Parathyroid adenoma (tissue), 2 donors: ENCODE results near the gene TANGO2.
A peak's percentile ranks its signal among the peaks of the same experiment; 100 is the strongest.

Experiments
- H2AFZ ChIP-seq: fragments of 300-600 bp; sonication (generic); one replicate; pipeline ENCODE4 v1.7.0; 2017; ENCODE audit warnings: antibody characterized with exemption, mild to moderate bottlenecking
- H3K27ac ChIP-seq: fragments of 300-600 bp; sonication (generic); one replicate; pipeline ENCODE4 v1.7.0; 2017
- H3K27me3 ChIP-seq: fragments of 300-600 bp; sonication (generic); one replicate; pipeline ENCODE4 v1.7.0; 2017; ENCODE audit warnings: low read length; ENCODE audit not compliant: control insufficient read depth, insufficient read depth
- H3K36me3 ChIP-seq: fragments of 300-600 bp; sonication (generic); one replicate; pipeline ENCODE4 v1.7.0; 2017; ENCODE audit warnings: low read length; ENCODE audit not compliant: control insufficient read depth, insufficient read depth
- H3K4me1 ChIP-seq: fragments of 300-600 bp; sonication (generic); one replicate; pipeline ENCODE4 v1.7.0; 2017; ENCODE audit warnings: control low read depth
- H3K4me2 ChIP-seq: fragments of 300-600 bp; sonication (generic); one replicate; pipeline ENCODE4 v1.7.0; 2017; ENCODE audit warnings: low read length
- H3K4me3 ChIP-seq: fragments of 300-600 bp; sonication (generic); one replicate; pipeline ENCODE4 v1.7.0; 2017; ENCODE audit warnings: low read depth, low read length
- H3K79me2 ChIP-seq: fragments of 300-600 bp; sonication (generic); one replicate; pipeline ENCODE4 v1.7.0; 2017; ENCODE audit warnings: control low read depth
- H3K9ac ChIP-seq: fragments of 300-600 bp; sonication (generic); one replicate; pipeline ENCODE4 v1.7.0; 2017; ENCODE audit warnings: mild to moderate bottlenecking
- H3K9me3 ChIP-seq: fragments of 300-600 bp; sonication (generic); one replicate; pipeline ENCODE4 v1.7.0; 2017; ENCODE audit warnings: low read length; ENCODE audit not compliant: control insufficient read depth
- CTCF ChIP-seq: fragments of 300-600 bp; sonication (generic); IDR thresholded peaks from one replicate; pipeline ENCODE4 v1.7.0; 2017; ENCODE audit warnings: antibody characterized with exemption, mild to moderate bottlenecking
- donor health status: primary hyperparathyroidism.

Gene TANGO2

GRCh38 chr22:20002128-20002527 lies 18.8 kb upstream of the TANGO2 start:
- Histone ChIP-seq H3K27me3 (no peaks in the 10 kb centered on the region), H3K4me3 (no peak overlapping the region), H3K9ac (no peak overlapping the region), H3K79me2 (peaks cover 2% of the 10 kb centered on the region), H3K4me2 (no peak overlapping the region), H2AFZ (peak overlapping the region; percentile 48), H3K4me1 (peaks cover 16% of the 10 kb centered on the region), H3K27ac (peak overlapping the region; percentile 68), H3K9me3 (no peaks in the 10 kb centered on the region), H3K36me3 (no peaks in the 10 kb centered on the region)
- no peak for TF ChIP-seq CTCF

DNA sequence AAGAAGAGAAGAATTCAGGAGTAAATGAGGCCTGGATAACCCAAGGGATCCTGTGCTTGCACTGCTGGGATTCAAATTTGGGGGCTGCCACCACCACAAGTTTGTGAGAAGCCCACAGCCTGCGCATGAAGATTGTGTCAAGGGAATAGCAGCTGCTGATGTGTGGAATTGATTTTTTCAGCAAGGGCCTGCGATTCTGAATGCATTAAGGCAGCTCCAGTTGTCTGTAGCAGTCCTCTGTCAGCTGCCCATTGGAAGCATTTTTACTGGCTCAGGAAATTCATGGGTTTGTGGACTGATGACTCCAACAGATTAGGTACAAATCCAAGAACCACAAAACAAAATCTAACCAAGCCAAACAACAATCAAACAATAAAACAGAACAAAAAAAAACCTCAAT lies 18.3 kb upstream of the TANGO2 start:
- Histone ChIP-seq H3K9me3 (no peaks in the 10 kb centered on the region), H3K4me2 (no peak overlapping the region), H3K36me3 (no peaks in the 10 kb centered on the region), H2AFZ (peak overlapping the region; percentile 48), H3K9ac (no peak overlapping the region), H3K27ac (peak overlapping the region; percentile 68), H3K27me3 (no peaks in the 10 kb centered on the region), H3K4me1 (peaks cover 16% of the 10 kb centered on the region), H3K4me3 (no peak overlapping the region), H3K79me2 (peaks cover 2% of the 10 kb centered on the region)
- no peak for TF ChIP-seq CTCF

- no peak overlapping the region for H3K4me3 ChIP-seq
- no peaks in the 10 kb centered on the region for H3K27me3 ChIP-seq
- H3K27ac ChIP-seq, result no peak overlapping the region
- H3K4me1 ChIP-seq, result peaks cover 13% of the 10 kb centered on the region
- no peak overlapping the region for H3K4me2 ChIP-seq
- H3K9ac ChIP-seq, result no peak overlapping the region
- no peaks in the 10 kb centered on the region for H3K9me3 ChIP-seq
- H2AFZ ChIP-seq, result no peak overlapping the region
- no peaks in the 10 kb centered on the region for H3K36me3 ChIP-seq
- TF ChIP-seq CTCF, result no peak
- H3K79me2 ChIP-seq, result peaks cover 2% of the 10 kb centered on the region
These were observed 17.6 kb upstream of the TANGO2 start for GRCh38 chr22:20003304-20003703.

- Histone ChIP-seq H3K4me2 (no peak overlapping the region), H3K9me3 (no peaks in the 10 kb centered on the region), H3K4me1 (peaks cover 5% of the 10 kb centered on the region), H3K36me3 (no peaks in the 10 kb centered on the region), H3K79me2 (peaks cover 5% of the 10 kb centered on the region), H3K27me3 (no peaks in the 10 kb centered on the region), H2AFZ (no peak overlapping the region), H3K9ac (no peak overlapping the region), H3K4me3 (no peak overlapping the region), H3K27ac (no peak overlapping the region)
- no peak for TF ChIP-seq CTCF
These were observed 16.4 kb upstream of the TANGO2 start for GRCh38 chr22:20004464-20004863.

DNA sequence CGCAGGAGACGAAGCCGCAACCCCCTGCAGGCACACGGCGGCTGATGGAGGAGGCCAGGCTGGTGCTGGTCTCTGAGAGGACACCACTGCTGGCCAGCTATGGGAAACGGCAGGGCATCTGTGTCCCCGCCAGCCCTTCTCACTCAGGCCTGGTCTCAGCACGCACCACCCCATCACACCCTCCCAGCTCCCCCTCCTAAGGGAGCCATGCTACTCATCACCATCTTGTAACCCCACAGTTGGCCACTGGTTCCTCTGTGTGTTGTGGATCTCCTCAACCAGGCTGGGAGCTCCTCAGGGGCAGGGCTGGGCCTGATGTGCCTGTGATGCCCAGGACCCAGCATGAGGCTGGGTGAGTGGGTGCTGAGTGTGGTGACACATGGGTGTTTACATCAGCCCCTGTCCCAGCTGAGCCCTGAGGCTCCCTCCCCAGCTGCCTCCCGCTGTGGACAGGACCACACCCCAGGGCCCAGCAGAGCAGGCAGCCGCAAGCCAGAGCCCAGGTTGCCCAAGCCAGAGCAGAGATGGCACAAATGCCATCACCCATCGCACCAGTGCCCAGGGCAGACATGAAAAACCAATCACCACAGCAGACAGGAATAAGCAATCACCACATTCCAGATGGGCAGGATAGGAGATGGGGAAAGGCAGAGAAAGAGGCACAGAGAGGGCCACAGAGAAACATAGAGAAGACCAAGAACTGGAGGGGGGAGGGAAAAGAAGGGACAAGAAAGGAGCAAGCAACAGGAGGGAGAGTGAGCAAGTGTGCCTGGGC lies 12.5 kb upstream of the TANGO2 start:
- Histone ChIP-seq H3K36me3 (no peaks in the 10 kb centered on the region), H3K4me2 (no peak overlapping the region), H3K27me3 (no peaks in the 10 kb centered on the region)

More for the DNA sequence above, 12.5 kb upstream of the TANGO2 start:
- Histone ChIP-seq H3K79me2 (peaks cover 5% of the 10 kb centered on the region), H3K9ac (no peak overlapping the region), H2AFZ (no peak overlapping the region), H3K27ac (no peak overlapping the region), H3K4me1 (peaks cover 16% of the 10 kb centered on the region), H3K9me3 (no peaks in the 10 kb centered on the region), H3K4me3 (no peak overlapping the region)
- no peak for TF ChIP-seq CTCF
